K562 (cell line): ENCODE data around the gene COQ4. TPM values are rescaled to one million over a fixed set of nuclear protein-coding genes. Genes with fewer than 3 reads are reported as not detected.

Experiments
- ARID3A ChIP-seq: IDR thresholded peaks from 2 replicates; pipeline ENCODE4 v1.6.1; 2012; ENCODE audit warnings: low read depth, low read length, improper control_type of control experiment, borderline replicate concordance
- CCNT2 ChIP-seq: IDR thresholded peaks from 2 replicates; pipeline ENCODE4 v1.6.1; 2011; ENCODE audit warnings: borderline replicate concordance, low read depth, mild to moderate bottlenecking, moderate library complexity, mixed read lengths, low read length; ENCODE audit not compliant: insufficient read length; ENCODE audit errors: extremely low read depth
- CHD1 ChIP-seq: fragments of 200-600 bp; sonication (generic); IDR thresholded peaks from one replicate; pipeline ENCODE4 v1.6.1; 2012; ENCODE audit warnings: mild to moderate bottlenecking, moderate library complexity, low read length, inconsistent platforms
- FOSL1 ChIP-seq: fragments of 200-800 bp; sonication (Bioruptor generic); conservative IDR thresholded peaks from 2 replicates; pipeline ENCODE4 v1.6.1; 2016; ENCODE audit warnings: missing genetic modification characterization, missing compliant biosample characterization
- HMGXB4 ChIP-seq: sonication (generic); formaldehyde crosslinking; IDR thresholded peaks from 2 replicates; pipeline ENCODE4 v1.8.1; 2023; ENCODE audit warnings: mild to moderate bottlenecking, missing genetic modification reagents
- IFI16 ChIP-seq: fragments of 250-450 bp; sonication (Bioruptor Pico); IDR thresholded peaks from 2 replicates; pipeline ENCODE4 v2.1.2; 2022; ENCODE audit warnings: mild to moderate bottlenecking, inconsistent platforms
- KLF16 ChIP-seq: IDR thresholded peaks from 2 replicates; pipeline ENCODE4 v1.6.1; 2016; ENCODE audit warnings: antibody characterized with exemption
- PHF21A ChIP-seq: fragments of 450-650 bp; IDR thresholded peaks from 2 replicates; pipeline ENCODE4 v1.6.1; 2017; ENCODE audit warnings: low read depth, borderline replicate concordance
- SMAD2 ChIP-seq: fragments of 150-350 bp; IDR thresholded peaks from 2 replicates; pipeline ENCODE4 v1.6.1; 2014; ENCODE audit warnings: low read depth, mild to moderate bottlenecking, low read length
- SREBF2 ChIP-seq: sonication (generic); formaldehyde crosslinking; IDR thresholded peaks from 2 replicates; pipeline ENCODE4 v1.4.0; 2020; ENCODE audit warnings: mild to moderate bottlenecking, missing genetic modification reagents
- TCF7L2 ChIP-seq: fragments of 150-350 bp; IDR thresholded peaks from 2 replicates; pipeline ENCODE4 v1.6.1; 2016; ENCODE audit warnings: low read depth, mild to moderate bottlenecking, low read length, moderate library complexity
- THAP12 ChIP-seq: fragments of 250-450 bp; sonication (Bioruptor Pico); IDR thresholded peaks from 2 replicates; pipeline ENCODE4 v1.9.0; 2021; ENCODE audit warnings: mild to moderate bottlenecking, inconsistent platforms
- YY1 ChIP-seq, 3 experiments: IDR thresholded peaks; 2 replicates each; pipeline ENCODE4 v1.6.1; 2011; ENCODE audit warnings: low read length in 2 of 3, mild to moderate bottlenecking in 2 of 3, moderate library complexity in 2 of 3, borderline replicate concordance in 1 of 3, control low read depth in 1 of 3, low read depth in 1 of 3; ENCODE audit not compliant: insufficient read depth in 3 of 3, insufficient replicate concordance in 2 of 3, control insufficient read depth in 1 of 3, insufficient read length in 1 of 3; ENCODE audit errors: extremely low read depth in 1 of 3
- ZNF184 ChIP-seq: sonication (generic); formaldehyde crosslinking; IDR thresholded peaks from 2 replicates; pipeline ENCODE4 v1.5.0; 2020; ENCODE audit warnings: missing genetic modification reagents
- ZNF444 ChIP-seq: fragments of 250-450 bp; sonication (Bioruptor Pico); IDR thresholded peaks from 2 replicates; pipeline ENCODE4 v1.4.0; 2020; ENCODE audit warnings: mild to moderate bottlenecking, moderate library complexity
- ZNF586 ChIP-seq: fragments of 450-650 bp; formaldehyde crosslinking; conservative IDR thresholded peaks from 2 replicates; pipeline ENCODE4 v1.4.0; 2020; ENCODE audit warnings: mild to moderate bottlenecking, moderate library complexity
- ZNF75A ChIP-seq: fragments of 450-650 bp; formaldehyde crosslinking; IDR thresholded peaks from 2 replicates; pipeline ENCODE4 v1.4.0; 2020; ENCODE audit warnings: mild to moderate bottlenecking
- polyA plus RNA-seq, 8 experiments: library from polyadenylated mRNA; depleted of rRNA in 4 of 8; stranded (reverse) in 5 of 8; unstranded in 3 of 8; fragments of >200 nt; fragmentation: Nextera tagmentation in 2 of 8; fragmentation: Illumina TruSeq in 1 of 8; extraction: Ambion mirVana in 2 of 8; extraction: Trizol in 1 of 8; gene quantifications; 2 replicates each; pipeline versions ENCODE4 v1.2.1 to v1.2.3, GENCODE V29; 2011 to 2014; ENCODE audit warnings: inconsistent platforms in 1 of 8, missing spikeins in 1 of 8
- total RNA-seq, 7 experiments: library from RNA; depleted of rRNA in 6 of 7; stranded (reverse); fragments of >200 nt in 6 of 7; fragmentation: Illumina TruSeq in 2 of 7; extraction: Trizol in 2 of 7; gene quantifications; 2 replicates each; pipeline versions ENCODE4 v1.2.1 to v1.2.3, GENCODE V29; 2011 to 2021; ENCODE audit warnings: low replicate concordance in 1 of 7
- TF ChIP-seq, protein P1 (sequence below): fragments of 250-450 bp; sonication (Bioruptor Pico); IDR thresholded peaks from 2 replicates; pipeline ENCODE4 v1.5.0; 2020; ENCODE audit warnings: mild to moderate bottlenecking

Gene COQ4
- total and polyA plus RNA-seq, 9 of the 15 experiments (the other 6 are each of a cell fraction or from before 2014, with no cell fraction given): 9.1 to 135 (median 67.2) TPM

- TF ChIP-seq, protein P1, sequence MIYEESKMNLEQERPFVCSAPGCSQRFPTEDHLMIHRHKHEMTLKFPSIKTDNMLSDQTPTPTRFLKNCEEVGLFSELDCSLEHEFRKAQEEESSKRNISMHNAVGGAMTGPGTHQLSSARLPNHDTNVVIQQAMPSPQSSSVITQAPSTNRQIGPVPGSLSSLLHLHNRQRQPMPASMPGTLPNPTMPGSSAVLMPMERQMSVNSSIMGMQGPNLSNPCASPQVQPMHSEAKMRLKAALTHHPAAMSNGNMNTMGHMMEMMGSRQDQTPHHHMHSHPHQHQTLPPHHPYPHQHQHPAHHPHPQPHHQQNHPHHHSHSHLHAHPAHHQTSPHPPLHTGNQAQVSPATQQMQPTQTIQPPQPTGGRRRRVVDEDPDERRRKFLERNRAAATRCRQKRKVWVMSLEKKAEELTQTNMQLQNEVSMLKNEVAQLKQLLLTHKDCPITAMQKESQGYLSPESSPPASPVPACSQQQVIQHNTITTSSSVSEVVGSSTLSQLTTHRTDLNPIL (CRISPR knock-in tag): no peak
- TF ChIP-seq CHD1 (peak; percentile 35), TCF7L2 (no peak), ZNF444 (no peak), IFI16 (CRISPR knock-in tag) (0 out of 2 replicates have a peak, but pooled peaks have one; percentile 43), ZNF184 (CRISPR knock-in tag) (no peak), FOSL1 (tag) (peak; percentile 98), ARID3A (peak; percentile 86), SREBF2 (CRISPR knock-in tag) (no peak), HMGXB4 (CRISPR knock-in tag) (no peak), SMAD2 (no peak), KLF16 (no peak), YY1 (IDR thresholded peaks at IDR 0.05; ENCODE audit: borderline replicate concordance in 1 of 3, control insufficient read depth in 1 of 3, extremely low read depth in 1 of 3, insufficient read depth in 3 of 3, insufficient read length in 1 of 3, insufficient replicate concordance in 2 of 3, low read depth in 1 of 3, low read length in 2 of 3) (peak in 1 of 3 experiments; percentile 37), ZNF75A (CRISPR knock-in tag) (no peak; the same call in 1 of the 2 replicates), THAP12 (CRISPR knock-in tag) (0 out of 2 replicates have a peak, but pooled peaks have one; percentile 3), ZNF586 (CRISPR knock-in tag) (no peak), PHF21A (no peak), CCNT2 (no peak)
These were observed 26.1 kb upstream of the COQ4 start (continued) for GRCh38 chr9:128296340-128297220.
